GM10847 (cell line): ENCODE data around the gene C6orf58.

Experiments
- POLR2A ChIP-seq: IDR thresholded peaks from 2 replicates; pipeline ENCODE4 v1.6.1; 2011; ENCODE audit not compliant: insufficient read length; ENCODE audit errors: extremely low read depth

The C6orf58 gene

GRCh38 chr6:127576874-127577273, at the start of gene C6orf58:
C6orf58 (plus strand) TSS chr6:127577174; CDS start chr6:127577186, 12 bp downstream.
- no peak for TF ChIP-seq POLR2A

GRCh38 chr6:127533011-127533410, 44.0 kb upstream of the C6orf58 start:
- no peak for TF ChIP-seq POLR2A

GRCh38 chr6:127533736-127534135, 43.2 kb upstream of the C6orf58 start:
- no peak for TF ChIP-seq POLR2A

GRCh38 chr6:127538750-127539264, 38.2 kb upstream of the C6orf58 start:
- TF ChIP-seq POLR2A = no peak

- TF ChIP-seq POLR2A = no peak
These were observed 37.7 kb upstream of the C6orf58 start for GRCh38 chr6:127539272-127539671.

- TF ChIP-seq POLR2A = no peak
These were observed 29.8 kb upstream of the C6orf58 start for GRCh38 chr6:127547215-127547614.

GRCh38 chr6:127547904-127548649, 28.9 kb upstream of the C6orf58 start:
- TF ChIP-seq POLR2A = no peak

- no peak for TF ChIP-seq POLR2A
These were observed 26.6 kb upstream of the C6orf58 start for GRCh38 chr6:127550403-127550802.

GRCh38 chr6:127554435-127555006, 22.5 kb upstream of the C6orf58 start:
- no peak for TF ChIP-seq POLR2A

GRCh38 chr6:127561660-127562059, 15.3 kb upstream of the C6orf58 start:
- no peak for TF ChIP-seq POLR2A

GRCh38 chr6:127564761-127565160, 12.2 kb upstream of the C6orf58 start:
- no peak for TF ChIP-seq POLR2A

- TF ChIP-seq POLR2A = no peak
These were observed 10.9 kb upstream of the C6orf58 start for GRCh38 chr6:127566119-127566518.

- no peak for TF ChIP-seq POLR2A
These were observed 10.3 kb upstream of the C6orf58 start for GRCh38 chr6:127566651-127567050.

GRCh38 chr6:127567476-127567875, 9.5 kb upstream of the C6orf58 start:
- TF ChIP-seq POLR2A = no peak

- TF ChIP-seq POLR2A = no peak
These were observed 6.1 kb upstream of the C6orf58 start for GRCh38 chr6:127570739-127571389.

- no peak for TF ChIP-seq POLR2A
These were observed 1.9 kb downstream of the C6orf58 start for GRCh38 chr6:127578900-127579299.

GRCh38 chr6:127581576-127581975, 4.6 kb downstream of the C6orf58 start:
- no peak for TF ChIP-seq POLR2A
